Measurements from ENCODE around the gene SLC25A38.

SLC25A38 gene

DNA sequence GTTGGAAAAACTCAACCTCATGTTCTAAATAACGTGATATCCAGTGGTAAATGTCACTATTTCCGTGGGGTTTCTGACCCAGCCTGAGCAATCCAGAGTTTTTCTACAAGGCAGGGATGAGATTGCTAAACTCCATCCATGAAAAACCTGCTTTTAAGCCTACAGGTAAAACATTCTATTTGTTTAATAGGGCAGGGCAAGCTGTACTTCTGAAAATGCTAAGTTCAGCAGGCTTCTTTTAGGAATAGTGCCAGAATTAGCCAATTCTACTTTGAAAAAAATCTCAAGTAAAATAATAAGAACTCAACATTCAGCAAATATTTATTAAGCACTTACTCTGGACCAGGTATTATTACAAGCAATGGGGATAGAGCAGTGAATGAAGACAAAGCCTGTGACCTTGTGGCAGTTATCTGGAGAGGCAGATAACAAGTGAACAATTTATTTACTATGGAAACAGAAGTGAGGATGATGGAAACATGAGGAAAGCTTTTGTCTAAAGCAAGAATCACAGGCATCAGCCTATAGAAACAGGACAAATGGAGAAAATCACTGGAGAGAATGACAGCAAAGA is 36.7 kb downstream of the SLC25A38 start:
- H3K36me3 ChIP-seq (ENCODE audit: control insufficient read depth, insufficient read depth, low read length) = no peaks in the 10 kb centered on the region
- H3K4me3 ChIP-seq (ENCODE audit: low read depth, low read length) = no peak overlapping the region
- no peaks in the 10 kb centered on the region; the same call in 1 of the 2 replicates for H3K9me3 ChIP-seq (ENCODE audit: control insufficient read depth, insufficient read depth, low read depth, low read length)
- no peak overlapping the region for H3K9ac ChIP-seq (ENCODE audit: low read length)
- peak overlapping the region; percentile 70; the same call in 1 of the 2 replicates for H3K27ac ChIP-seq (ENCODE audit: low read depth, low read length)
- H3K4me1 ChIP-seq (ENCODE audit: control insufficient read depth, insufficient read depth, low read length) = peaks cover 18% of the 10 kb centered on the region
- H3K27me3 ChIP-seq (ENCODE audit: control insufficient read depth, insufficient read depth, low read length) = no peaks in the 10 kb centered on the region

- H3K27ac ChIP-seq (ENCODE audit: low read depth, low read length) = no peak overlapping the region
- no peak overlapping the region for H3K9ac ChIP-seq (ENCODE audit: low read length)
- no peaks in the 10 kb centered on the region; the same call in 1 of the 2 replicates for H3K9me3 ChIP-seq (ENCODE audit: control insufficient read depth, insufficient read depth, low read depth, low read length)
- peaks cover 18% of the 10 kb centered on the region for H3K4me1 ChIP-seq (ENCODE audit: control insufficient read depth, insufficient read depth, low read length)
- no peak overlapping the region for H3K4me3 ChIP-seq (ENCODE audit: low read depth, low read length)
- H3K36me3 ChIP-seq (ENCODE audit: control insufficient read depth, insufficient read depth, low read length) = no peaks in the 10 kb centered on the region
- H3K27me3 ChIP-seq (ENCODE audit: control insufficient read depth, insufficient read depth, low read length) = no peaks in the 10 kb centered on the region
Measured at GRCh38 chr3:39420543-39420942, 37.4 kb downstream of the SLC25A38 start.

GRCh38 chr3:39423436-39423970 is 40.3 kb downstream of the SLC25A38 start:
- H3K4me3 ChIP-seq (ENCODE audit: low read depth, low read length) = no peak overlapping the region
- H3K9me3 ChIP-seq (ENCODE audit: control insufficient read depth, insufficient read depth, low read depth, low read length) = no peaks in the 10 kb centered on the region; the same call in 1 of the 2 replicates
- H3K27ac ChIP-seq (ENCODE audit: low read depth, low read length) = no peak overlapping the region
- no peak overlapping the region for H3K9ac ChIP-seq (ENCODE audit: low read length)
- peaks cover 13% of the 10 kb centered on the region for H3K4me1 ChIP-seq (ENCODE audit: control insufficient read depth, insufficient read depth, low read length)
- H3K36me3 ChIP-seq (ENCODE audit: control insufficient read depth, insufficient read depth, low read length) = no peaks in the 10 kb centered on the region
- no peaks in the 10 kb centered on the region for H3K27me3 ChIP-seq (ENCODE audit: control insufficient read depth, insufficient read depth, low read length)

DNA sequence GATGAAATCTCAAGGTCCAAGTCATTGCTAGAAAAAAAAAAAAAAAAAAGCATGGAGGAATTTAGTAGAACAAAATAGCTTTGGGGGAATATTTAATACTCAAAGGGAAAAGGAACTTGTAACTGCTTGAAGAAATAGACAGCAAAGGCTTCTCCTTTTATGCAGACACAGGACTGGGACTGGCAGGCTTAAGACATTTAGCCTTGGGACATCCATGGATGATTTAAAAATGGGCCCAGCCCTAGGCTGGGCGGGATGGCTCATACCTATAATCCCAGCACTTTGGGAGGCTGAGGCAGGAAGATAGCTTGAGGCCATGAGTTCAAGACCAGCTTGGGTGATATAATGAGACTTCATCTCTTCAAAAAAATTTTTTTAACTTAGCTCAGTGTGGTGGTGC is 43.1 kb downstream of the SLC25A38 start:
- no peak overlapping the region for H3K27ac ChIP-seq (ENCODE audit: low read depth, low read length)
- no peak overlapping the region for H3K9ac ChIP-seq (ENCODE audit: low read length)
- no peaks in the 10 kb centered on the region for H3K36me3 ChIP-seq (ENCODE audit: control insufficient read depth, insufficient read depth, low read length)
- 0 out of 2 replicates have a peak, but pooled peaks cover 4% of the 10 kb centered on the region for H3K4me1 ChIP-seq (ENCODE audit: control insufficient read depth, insufficient read depth, low read length)
- H3K9me3 ChIP-seq (ENCODE audit: control insufficient read depth, insufficient read depth, low read depth, low read length) = no peaks in the 10 kb centered on the region; the same call in 1 of the 2 replicates
- H3K4me3 ChIP-seq (ENCODE audit: low read depth, low read length) = no peak overlapping the region
- H3K27me3 ChIP-seq (ENCODE audit: control insufficient read depth, insufficient read depth, low read length) = no peaks in the 10 kb centered on the region

DNA sequence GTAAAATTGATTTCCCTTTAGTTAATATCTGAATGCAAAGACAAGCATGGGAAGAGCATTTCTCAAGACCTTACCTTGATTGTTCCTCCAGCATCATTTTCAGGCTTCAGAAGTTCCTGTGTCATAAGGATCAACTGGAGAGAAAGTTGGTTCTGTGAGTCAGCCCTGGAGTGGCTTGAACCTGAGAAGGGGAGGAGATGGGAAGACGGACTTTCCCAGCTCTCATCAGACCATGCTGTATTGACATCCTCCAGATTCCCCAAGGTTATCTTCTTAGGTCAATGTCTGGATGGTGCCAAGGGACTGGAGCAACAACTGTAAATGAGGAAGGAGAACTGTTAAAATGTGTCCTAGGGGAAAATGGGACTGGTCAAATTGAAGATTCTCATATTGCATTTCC is 44.3 kb downstream of the SLC25A38 start:
- no peak overlapping the region for H3K27ac ChIP-seq (ENCODE audit: low read depth, low read length)
- no peaks in the 10 kb centered on the region for H3K36me3 ChIP-seq (ENCODE audit: control insufficient read depth, insufficient read depth, low read length)
- no peaks in the 10 kb centered on the region for H3K27me3 ChIP-seq (ENCODE audit: control insufficient read depth, insufficient read depth, low read length)
- H3K4me1 ChIP-seq (ENCODE audit: control insufficient read depth, insufficient read depth, low read length) = 0 out of 2 replicates have a peak, but pooled peaks cover 4% of the 10 kb centered on the region
- H3K9ac ChIP-seq (ENCODE audit: low read length) = no peak overlapping the region
- H3K9me3 ChIP-seq (ENCODE audit: control insufficient read depth, insufficient read depth, low read depth, low read length) = no peaks in the 10 kb centered on the region
- H3K4me3 ChIP-seq (ENCODE audit: low read depth, low read length) = no peak overlapping the region

- Histone ChIP-seq H3K9ac (ENCODE audit: low read length) (no peak overlapping the region), H3K36me3 (ENCODE audit: control insufficient read depth, insufficient read depth, low read length) (no peaks in the 10 kb centered on the region), H3K27me3 (ENCODE audit: control insufficient read depth, insufficient read depth, low read length) (no peaks in the 10 kb centered on the region), H3K27ac (ENCODE audit: low read depth, low read length) (no peak overlapping the region), H3K4me1 (ENCODE audit: control insufficient read depth, insufficient read depth, low read length) (0 out of 2 replicates have a peak, but pooled peaks cover 4% of the 10 kb centered on the region), H3K4me3 (ENCODE audit: low read depth, low read length) (no peak overlapping the region), H3K9me3 (ENCODE audit: control insufficient read depth, insufficient read depth, low read depth, low read length) (no peaks in the 10 kb centered on the region)
Measured at GRCh38 chr3:39428745-39429201, 45.6 kb downstream of the SLC25A38 start.

DNA sequence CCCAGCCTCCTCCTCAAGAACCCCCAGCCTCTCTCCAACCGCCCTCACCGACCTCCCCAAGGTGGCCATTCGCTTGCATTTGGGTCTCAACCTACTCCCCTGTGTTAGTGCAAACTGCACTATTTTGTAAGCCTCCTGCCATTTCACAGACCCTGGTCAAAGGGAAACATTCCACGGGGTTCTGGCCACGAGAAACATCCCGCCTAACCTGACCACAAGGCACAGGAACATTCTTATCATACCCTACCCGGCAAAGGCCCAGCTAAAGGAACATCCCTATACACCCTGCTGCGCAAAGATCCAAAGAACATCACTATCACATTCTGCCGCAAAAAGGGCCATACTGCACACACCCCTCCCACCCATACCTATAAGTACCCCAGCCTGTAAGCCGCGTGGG is 46.3 kb downstream of the SLC25A38 start:
- Histone ChIP-seq H3K4me1 (ENCODE audit: control insufficient read depth, insufficient read depth, low read length) (peaks cover 7% of the 10 kb centered on the region; the same call in 1 of the 2 replicates), H3K27me3 (ENCODE audit: control insufficient read depth, insufficient read depth, low read length) (no peaks in the 10 kb centered on the region), H3K36me3 (ENCODE audit: control insufficient read depth, insufficient read depth, low read length) (no peaks in the 10 kb centered on the region), H3K9ac (ENCODE audit: low read length) (no peak overlapping the region), H3K9me3 (ENCODE audit: control insufficient read depth, insufficient read depth, low read depth, low read length) (no peaks in the 10 kb centered on the region), H3K27ac (ENCODE audit: low read depth, low read length) (no peak overlapping the region), H3K4me3 (ENCODE audit: low read depth, low read length) (no peak overlapping the region)

DNA sequence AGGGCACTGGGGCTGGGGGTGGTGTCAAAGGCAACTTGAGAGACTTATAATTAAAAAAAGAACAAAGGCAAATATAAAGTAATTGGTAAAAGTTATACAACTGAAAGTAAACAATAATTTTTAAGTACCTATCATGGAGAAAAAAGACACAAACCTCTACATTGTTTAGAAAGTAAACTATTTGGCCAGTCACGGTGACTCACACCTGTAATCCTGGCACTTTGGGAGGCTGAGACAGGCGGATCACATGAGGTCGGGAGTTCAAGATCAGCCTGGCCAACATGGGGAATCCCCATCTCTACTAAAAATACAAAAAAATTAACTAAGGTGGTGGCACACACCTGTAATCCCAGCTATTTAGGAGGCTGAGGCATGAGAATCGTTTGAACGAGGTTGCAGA is 49.2 kb downstream of the SLC25A38 start:
- no peaks in the 10 kb centered on the region for H3K9me3 ChIP-seq (ENCODE audit: control insufficient read depth, insufficient read depth, low read depth, low read length)
- peaks cover 18% of the 10 kb centered on the region; the same call in 1 of the 2 replicates for H3K4me1 ChIP-seq (ENCODE audit: control insufficient read depth, insufficient read depth, low read length)
- no peak overlapping the region for H3K27ac ChIP-seq (ENCODE audit: low read depth, low read length)
- no peak overlapping the region for H3K4me3 ChIP-seq (ENCODE audit: low read depth, low read length)
- no peaks in the 10 kb centered on the region for H3K27me3 ChIP-seq (ENCODE audit: control insufficient read depth, insufficient read depth, low read length)
- no peaks in the 10 kb centered on the region for H3K36me3 ChIP-seq (ENCODE audit: control insufficient read depth, insufficient read depth, low read length)
- no peak overlapping the region for H3K9ac ChIP-seq (ENCODE audit: low read length)

DNA sequence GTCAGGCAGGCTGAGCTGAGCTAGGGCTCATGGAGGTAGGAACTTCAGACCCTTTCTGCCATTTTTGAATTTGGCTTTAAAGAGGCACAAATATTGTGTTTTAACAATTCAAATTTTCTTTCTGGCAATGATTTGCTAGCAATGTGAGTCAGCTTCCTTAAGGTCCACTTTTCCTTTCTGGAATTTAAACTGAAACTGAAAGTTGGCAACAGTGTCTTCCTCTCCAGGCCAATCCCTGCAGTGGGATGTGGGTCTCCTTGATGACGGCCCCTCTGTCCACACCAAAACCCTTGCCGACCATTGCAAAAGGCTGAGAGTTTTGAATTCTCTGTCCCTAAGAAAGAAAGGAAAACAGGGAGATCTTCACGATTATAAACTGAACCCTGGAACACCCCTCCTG is 50.5 kb downstream of the SLC25A38 start:
- no peaks in the 10 kb centered on the region for H3K27me3 ChIP-seq (ENCODE audit: control insufficient read depth, insufficient read depth, low read length)
- no peaks in the 10 kb centered on the region for H3K36me3 ChIP-seq (ENCODE audit: control insufficient read depth, insufficient read depth, low read length)
- H3K27ac ChIP-seq (ENCODE audit: low read depth, low read length) = no peak overlapping the region
- no peak overlapping the region for H3K4me3 ChIP-seq (ENCODE audit: low read depth, low read length)
- peaks cover 18% of the 10 kb centered on the region; the same call in 1 of the 2 replicates for H3K4me1 ChIP-seq (ENCODE audit: control insufficient read depth, insufficient read depth, low read length)
- no peaks in the 10 kb centered on the region for H3K9me3 ChIP-seq (ENCODE audit: control insufficient read depth, insufficient read depth, low read depth, low read length)
- no peak overlapping the region for H3K9ac ChIP-seq (ENCODE audit: low read length)

- no peak overlapping the region for H3K4me3 ChIP-seq (ENCODE audit: low read depth, low read length)
- no peaks in the 10 kb centered on the region for H3K36me3 ChIP-seq (ENCODE audit: control insufficient read depth, insufficient read depth, low read length)
- H3K9me3 ChIP-seq (ENCODE audit: control insufficient read depth, insufficient read depth, low read depth, low read length) = no peaks in the 10 kb centered on the region
- no peaks in the 10 kb centered on the region for H3K27me3 ChIP-seq (ENCODE audit: control insufficient read depth, insufficient read depth, low read length)
- no peak overlapping the region for H3K9ac ChIP-seq (ENCODE audit: low read length)
- H3K27ac ChIP-seq (ENCODE audit: low read depth, low read length) = no peak overlapping the region
- peaks cover 19% of the 10 kb centered on the region for H3K4me1 ChIP-seq (ENCODE audit: control insufficient read depth, insufficient read depth, low read length)
Measured at GRCh38 chr3:39434574-39434973, 51.4 kb downstream of the SLC25A38 start.

- Histone ChIP-seq H3K9ac (ENCODE audit: low read length) (no peak overlapping the region), H3K4me1 (ENCODE audit: control insufficient read depth, insufficient read depth, low read length) (peaks cover 19% of the 10 kb centered on the region), H3K27ac (ENCODE audit: low read depth, low read length) (0 out of 2 replicates have a peak overlapping the region, but pooled peaks have one; percentile 23)
Measured at GRCh38 chr3:39435006-39435748, 52.0 kb downstream of the SLC25A38 start.

More at GRCh38 chr3:39435006-39435748, 52.0 kb downstream of the SLC25A38 start:
- Histone ChIP-seq H3K4me3 (ENCODE audit: low read depth, low read length) (no peak overlapping the region), H3K27me3 (ENCODE audit: control insufficient read depth, insufficient read depth, low read length) (no peaks in the 10 kb centered on the region), H3K36me3 (ENCODE audit: control insufficient read depth, insufficient read depth, low read length) (no peaks in the 10 kb centered on the region), H3K9me3 (ENCODE audit: control insufficient read depth, insufficient read depth, low read depth, low read length) (no peaks in the 10 kb centered on the region)

Data from HUES6 (cell line).